ENCODE results near the gene ATRIP.
"Not testable (repeated sequence)": the region's sequence is repeated elsewhere in the genome, so short reads cannot be mapped to it uniquely, and the experiment has no call there.

Gene ATRIP

GRCh38 chr3:48470286-48470685 is 23.7 kb downstream of the ATRIP start:
- DNase-seq: no peak

- DNase-seq: no peak
Measured at GRCh38 chr3:48472673-48472922, 26.1 kb downstream of the ATRIP start.

GRCh38 chr3:48472923-48473616 is 26.5 kb downstream of the ATRIP start:
- DNase-seq: peak; percentile 93

- no peak for DNase-seq
Measured at GRCh38 chr3:48473617-48473952, 27.0 kb downstream of the ATRIP start.

- not testable (repeated sequence) for DNase-seq
Measured at GRCh38 chr3:48474031-48474430, 27.5 kb downstream of the ATRIP start.

- no peak for DNase-seq
Measured at GRCh38 chr3:48474619-48475018, 28.1 kb downstream of the ATRIP start.

GRCh38 chr3:48475188-48475587 is 28.7 kb downstream of the ATRIP start:
- DNase-seq: no peak

- no peak for DNase-seq
Measured at GRCh38 chr3:48476426-48477053, 30.0 kb downstream of the ATRIP start.

- no peak for DNase-seq
Measured at GRCh38 chr3:48477959-48478520, 31.5 kb downstream of the ATRIP start.

GRCh38 chr3:48478626-48479555 is 32.4 kb downstream of the ATRIP start:
- DNase-seq: no peak

GRCh38 chr3:48480891-48481290 is 34.4 kb downstream of the ATRIP start:
- not testable (repeated sequence) for DNase-seq

- DNase-seq: not testable (repeated sequence)
Measured at GRCh38 chr3:48482822-48483221, 36.3 kb downstream of the ATRIP start.

- DNase-seq: no peak
Measured at GRCh38 chr3:48486952-48487351, 40.4 kb downstream of the ATRIP start.

GRCh38 chr3:48492461-48493202 is 46.1 kb downstream of the ATRIP start:
- DNase-seq: no peak

GRCh38 chr3:48493203-48493501 is 46.6 kb downstream of the ATRIP start:
- DNase-seq: no peak

- DNase-seq: no peak
Measured at GRCh38 chr3:48500656-48501055, 54.1 kb downstream of the ATRIP start.

- DNase-seq: no peak
Measured at GRCh38 chr3:48501196-48501595, 54.7 kb downstream of the ATRIP start.

- no peak for DNase-seq
Measured at GRCh38 chr3:48502121-48502520, 55.6 kb downstream of the ATRIP start.

- DNase-seq: peak; percentile 41
Measured at GRCh38 chr3:48502728-48503168, 56.2 kb downstream of the ATRIP start.

GRCh38 chr3:48503401-48504050 is 57.0 kb downstream of the ATRIP start:
- DNase-seq: peak; percentile 41

GRCh38 chr3:48504051-48504946 is 57.8 kb downstream of the ATRIP start, which contains the start of gene SHISA5:
SHISA5 (minus strand) TSS chr3:48504174; CDS start chr3:48504094, 80 bp downstream.
- DNase-seq: peak; percentile 89
